Smooth muscle cell (in vitro differentiated cells): ENCODE results near the gene COPZ1. TPM values are rescaled to one million over a fixed set of nuclear protein-coding genes. Genes with fewer than 3 reads are reported as not detected.

Experiments
- DNase-seq: peaks from one replicate; lab custom pipeline; 2025; ENCODE audit not compliant: unreplicated experiment; lab: John Stamatoyannopoulos, UW
- H2AFZ ChIP-seq: fragments of 200-600 bp; sonication (generic); 2 replicates; pipeline ENCODE4 v1.6.0; 2016; ENCODE audit warnings: antibody characterized with exemption, low read depth, mild to moderate bottlenecking
- H3F3A ChIP-seq: fragments of 200-600 bp; sonication (generic); 2 replicates; pipeline ENCODE4 v1.6.0; 2017; ENCODE audit warnings: antibody characterized with exemption, low read depth
- H3K27ac ChIP-seq: fragments of 200-600 bp; sonication (generic); 2 replicates; pipeline ENCODE4 v1.5.1; 2016; ENCODE audit warnings: low read depth, mild to moderate bottlenecking
- H3K27me3 ChIP-seq: fragments of 200-600 bp; sonication (generic); 2 replicates; pipeline ENCODE4 v1.6.1; 2016; ENCODE audit warnings: low read depth, mild to moderate bottlenecking
- H3K36me3 ChIP-seq: fragments of 200-600 bp; sonication (generic); 2 replicates; pipeline ENCODE4 v1.5.1; 2016; ENCODE audit warnings: low read depth
- H3K4me1 ChIP-seq: fragments of 200-600 bp; sonication (generic); 2 replicates; pipeline ENCODE4 v1.5.1; 2016; ENCODE audit warnings: low read depth
- H3K4me2 ChIP-seq: fragments of 200-600 bp; sonication (generic); 2 replicates; pipeline ENCODE4 v1.6.0; 2016; ENCODE audit warnings: mild to moderate bottlenecking
- H3K4me3 ChIP-seq: fragments of 200-600 bp; sonication (generic); 2 replicates; pipeline ENCODE4 v1.5.1; 2016; ENCODE audit warnings: mild to moderate bottlenecking
- H3K79me2 ChIP-seq: fragments of 200-600 bp; sonication (generic); 2 replicates; pipeline ENCODE4 v1.6.0; 2016; ENCODE audit warnings: low read depth, mild to moderate bottlenecking
- H3K9ac ChIP-seq: fragments of 200-600 bp; sonication (generic); 2 replicates; pipeline ENCODE4 v1.6.0; 2016; ENCODE audit warnings: low read depth
- H3K9me3 ChIP-seq: fragments of 200-600 bp; sonication (generic); replicated peaks from 2 replicates; pipeline ENCODE4 v1.5.1; 2016; ENCODE audit warnings: low read depth
- H4K20me1 ChIP-seq: fragments of 200-600 bp; sonication (generic); 2 replicates; pipeline ENCODE4 v1.6.0; 2016; ENCODE audit warnings: low read depth
- CTCF ChIP-seq: fragments of 200-600 bp; sonication (generic); IDR thresholded peaks from 2 replicates; pipeline ENCODE4 v1.5.1; 2017; ENCODE audit warnings: borderline replicate concordance, mild to moderate bottlenecking, antibody characterized with exemption; ENCODE audit not compliant: insufficient read depth, poor library complexity, severe bottlenecking
- WGBS: methylation state at CpG from one replicate; pipeline ENCODE4 v1.1.7; 2016; ENCODE audit warnings: low lambda C conversion rate; 5-methylcytosine and 5-hydroxymethylcytosine counted together
- polyA plus RNA-seq: library from polyadenylated mRNA; unstranded; fragments of >200 nt; fragmentation: Nextera tagmentation; extraction: Ambion mirVana; gene quantifications from 2 replicates; pipeline ENCODE4 v1.2.1, GENCODE V29; 2016
- total RNA-seq: library from RNA; depleted of rRNA; stranded (reverse); fragments of >200 nt; gene quantifications from 2 replicates; pipeline ENCODE4 v1.2.3, GENCODE V29; 2014

The COPZ1 gene
- total and polyA plus RNA-seq, 2 experiments from 2014 or later = 147 to 214 TPM

- H3K27ac ChIP-seq = peak overlapping the region; percentile 40
- H3K4me1 ChIP-seq = peaks cover 23% of the 10 kb centered on the region
- H3K79me2 ChIP-seq = peaks cover 30% of the 10 kb centered on the region
- H2AFZ ChIP-seq = no peak overlapping the region
- no peak overlapping the region for H3K9ac ChIP-seq
- H3K9me3 ChIP-seq = no peaks in the 10 kb centered on the region
- H3K4me2 ChIP-seq = peak overlapping the region; percentile 40
- H3K4me3 ChIP-seq = no peak overlapping the region
- H3K27me3 ChIP-seq = no peaks in the 10 kb centered on the region
- DNase-seq = no peak
- 68% methylated on average over 12 of the region's 12 CpGs for WGBS
- peaks cover 74% of the 10 kb centered on the region for H4K20me1 ChIP-seq
- H3K36me3 ChIP-seq = peaks cover 21% of the 10 kb centered on the region
- peaks cover 63% of the 10 kb centered on the region for H3F3A ChIP-seq
- TF ChIP-seq CTCF = no peak
Observed at GRCh38 chr12:54286042-54287030, 38.6 kb upstream of the COPZ1 start.

- WGBS = 80% methylated on average over 8 of the region's 8 CpGs
- peaks cover 60% of the 10 kb centered on the region for H3F3A ChIP-seq
- DNase-seq = no peak
- peak overlapping the region; percentile 40 for H3K27ac ChIP-seq
- no peaks in the 10 kb centered on the region for H3K9me3 ChIP-seq
- H2AFZ ChIP-seq = no peak overlapping the region
- no peak overlapping the region for H3K9ac ChIP-seq
- peaks cover 19% of the 10 kb centered on the region for H3K79me2 ChIP-seq
- no peaks in the 10 kb centered on the region for H3K27me3 ChIP-seq
- peaks cover 62% of the 10 kb centered on the region for H4K20me1 ChIP-seq
- peaks cover 19% of the 10 kb centered on the region for H3K4me1 ChIP-seq
- no peak for TF ChIP-seq CTCF
- H3K36me3 ChIP-seq = peaks cover 17% of the 10 kb centered on the region
- no peak overlapping the region for H3K4me3 ChIP-seq
- H3K4me2 ChIP-seq = no peak overlapping the region
Observed at GRCh38 chr12:54287261-54288157, 37.4 kb upstream of the COPZ1 start.

- TF ChIP-seq CTCF = no peak
- H3K4me3 ChIP-seq = no peak overlapping the region
- no peaks in the 10 kb centered on the region for H3K9me3 ChIP-seq
- no peak overlapping the region for H3K4me2 ChIP-seq
- no peaks in the 10 kb centered on the region for H3K36me3 ChIP-seq
- no peak for DNase-seq
- peaks cover 14% of the 10 kb centered on the region for H4K20me1 ChIP-seq
- no peaks in the 10 kb centered on the region for H3K4me1 ChIP-seq
- 95% methylated on average over 30 of the region's 30 CpGs for WGBS
- H2AFZ ChIP-seq = no peak overlapping the region
- no peak overlapping the region for H3K9ac ChIP-seq
- no peaks in the 10 kb centered on the region for H3K79me2 ChIP-seq
- no peaks in the 10 kb centered on the region for H3K27me3 ChIP-seq
- H3F3A ChIP-seq = peaks cover 21% of the 10 kb centered on the region
- no peak overlapping the region for H3K27ac ChIP-seq
Observed at GRCh38 chr12:54292083-54292930, 32.6 kb upstream of the COPZ1 start.
